NCI-H526 (cell line): ENCODE results near the gene CFAP70.

Source experiments
- DNase-seq, 2 experiments: peaks; one replicate each; lab custom pipeline; 2025; lab: John Stamatoyannopoulos, UW

The CFAP70 gene

GRCh38 chr10:73252445-73253224, 106.0 kb downstream of the CFAP70 start, which contains the start of gene MRPS16:
Gene MRPS16, minus strand, starts transcription at chr10:73252644. Its CDS starts 162 bp downstream, at chr10:73252482.
- peak; percentile 92 to 93 for DNase-seq

GRCh38 chr10:73251683-73252444, 106.8 kb downstream of the CFAP70 start:
- DNase-seq: peak in 1 of 2 experiments; percentile 30

GRCh38 chr10:73248259-73248724, 110.4 kb downstream of the CFAP70 start:
- DNase-seq: no peak

DNA sequence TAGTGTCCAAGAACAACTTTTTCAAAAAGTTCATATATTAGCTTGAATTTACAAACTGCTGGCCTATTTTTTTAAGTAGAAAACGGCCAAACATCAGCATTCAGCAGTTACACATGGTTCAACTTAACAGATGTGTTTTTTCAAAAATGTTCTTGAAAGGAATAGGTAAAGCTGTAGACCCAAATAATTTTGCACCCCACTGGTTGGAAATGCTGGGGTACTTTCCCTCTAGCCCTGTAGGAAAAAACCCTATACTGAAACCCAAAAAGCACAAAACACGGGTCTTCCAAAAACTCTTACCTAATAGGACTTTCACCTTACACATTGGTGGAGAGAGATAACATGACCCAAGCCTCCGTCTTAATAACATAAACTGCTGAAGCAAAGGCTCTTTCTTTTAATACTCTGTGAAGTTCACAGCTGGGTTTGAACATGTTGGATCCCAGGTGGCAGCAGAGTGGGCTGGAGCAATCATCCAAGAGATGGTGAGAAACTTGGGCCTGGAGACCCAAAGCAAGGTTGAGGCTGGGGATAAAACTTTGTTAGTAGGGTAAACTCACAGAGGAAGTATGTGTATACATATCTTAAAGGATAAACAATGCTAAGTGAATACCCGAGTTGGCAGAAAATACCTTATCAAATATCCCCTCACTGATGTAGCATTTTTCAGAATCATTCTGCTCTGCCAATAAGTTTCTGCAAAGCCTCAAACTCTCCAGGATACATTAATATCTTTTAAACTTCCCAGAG, 111.0 kb downstream of the CFAP70 start:
- DNase-seq: no peak

DNA sequence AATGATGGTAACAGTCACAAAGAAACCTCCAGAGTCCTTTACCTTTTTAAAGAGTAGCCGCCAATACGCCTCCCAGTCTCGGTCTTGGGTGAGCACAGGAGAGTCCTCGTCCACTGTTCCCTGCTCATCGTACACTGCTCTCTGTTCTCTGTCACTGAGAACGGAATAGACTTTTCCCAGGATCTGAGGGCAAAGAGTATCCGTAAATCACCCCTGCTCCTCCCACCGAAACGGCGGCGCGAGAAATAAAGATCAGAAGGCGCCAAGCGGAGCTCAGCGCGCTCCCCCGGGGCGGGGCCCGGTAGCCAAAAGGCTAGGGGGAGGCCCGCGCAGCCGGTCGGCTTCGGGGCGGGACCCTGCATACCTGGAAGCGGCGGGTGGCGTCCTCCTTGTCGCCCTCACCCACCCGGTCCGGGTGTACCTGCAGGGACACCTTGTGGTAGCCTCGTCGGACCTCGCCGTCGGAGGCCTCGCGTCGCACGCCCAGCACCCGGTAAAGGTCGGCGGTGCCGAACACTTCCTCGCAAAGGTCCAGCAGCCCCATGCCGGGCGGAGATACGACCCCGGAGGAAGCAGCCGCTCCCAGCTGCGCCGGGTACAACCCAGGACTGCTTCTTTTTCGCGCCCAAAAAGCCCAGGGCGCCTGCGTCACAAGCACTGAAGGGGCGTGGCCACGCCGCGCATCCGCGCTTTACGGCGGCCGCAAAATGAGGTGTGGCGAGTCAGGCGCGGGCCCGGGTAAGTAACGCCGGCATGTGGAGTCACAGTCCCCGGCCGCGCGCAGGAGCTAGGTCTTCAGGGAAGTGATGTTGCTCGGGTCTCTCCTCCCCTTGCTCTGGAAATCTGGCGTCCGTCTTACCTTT, 111.8 kb downstream of the CFAP70 start, which contains the start of gene DNAJC9:
Gene DNAJC9 (minus strand): TSS at position 610 of the 863 bp plus-strand sequence. CDS start 66 bp downstream, at position 544.
- peak; percentile 78 to 95 for DNase-seq

GRCh38 chr10:73246322-73246645, 112.4 kb downstream of the CFAP70 start:
- no peak for DNase-seq

- no peak for DNase-seq
Observed at GRCh38 chr10:73244866-73245477, 113.7 kb downstream of the CFAP70 start.

GRCh38 chr10:73239908-73240307, 118.8 kb downstream of the CFAP70 start:
- DNase-seq: no peak

DNA sequence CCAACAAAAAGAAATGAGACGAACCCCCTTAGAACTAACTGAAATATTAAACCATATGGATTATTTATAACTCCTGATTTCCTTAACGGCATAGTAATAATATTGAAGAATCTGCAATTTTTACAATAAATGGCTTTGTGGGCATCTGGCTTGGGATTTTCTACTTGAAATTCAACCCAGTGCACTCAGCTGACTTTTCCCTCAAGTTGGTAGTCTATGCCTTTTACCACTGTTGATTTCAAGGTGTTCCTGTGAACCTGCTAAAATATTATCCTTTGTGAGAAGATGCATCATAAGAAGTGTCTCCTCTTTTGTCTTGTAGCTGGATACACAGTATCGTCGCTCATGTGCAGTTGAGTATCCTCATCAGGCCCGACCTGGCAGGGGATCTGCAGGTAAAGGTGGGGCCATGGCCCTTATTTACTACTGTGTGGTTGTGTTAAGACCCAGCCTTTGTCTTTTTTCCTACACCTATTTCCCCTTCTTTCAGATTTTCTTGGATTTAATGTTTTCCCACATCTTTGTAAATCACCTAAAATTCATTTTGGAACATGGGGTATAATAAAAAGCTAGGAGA, 119.6 kb downstream of the CFAP70 start:
- no peak for DNase-seq

GRCh38 chr10:73234695-73235094, 124.0 kb downstream of the CFAP70 start:
- no peak for DNase-seq

DNA sequence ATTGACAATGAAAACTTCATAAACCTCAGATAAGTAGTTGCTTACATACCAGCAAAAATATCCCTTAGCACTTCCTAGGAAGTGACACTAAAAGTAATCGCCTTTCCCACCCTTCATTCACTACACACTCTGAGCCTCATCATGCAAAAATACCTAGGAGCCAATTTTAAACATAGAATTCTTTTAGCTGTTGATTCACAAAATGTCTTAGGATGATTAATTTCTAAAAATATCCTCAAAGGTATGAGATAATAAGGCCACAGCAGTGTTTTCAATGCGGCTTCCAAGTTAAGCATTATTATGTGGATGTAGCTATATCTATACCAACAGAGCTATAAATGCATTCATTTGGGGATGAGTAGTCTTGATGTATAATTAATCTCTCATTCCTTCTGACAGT, 124.8 kb downstream of the CFAP70 start:
- no peak for DNase-seq

- DNase-seq: no peak
Observed at GRCh38 chr10:73232887-73233286, 125.8 kb downstream of the CFAP70 start.

GRCh38 chr10:73229567-73229966, 129.1 kb downstream of the CFAP70 start:
- DNase-seq: no peak

DNA sequence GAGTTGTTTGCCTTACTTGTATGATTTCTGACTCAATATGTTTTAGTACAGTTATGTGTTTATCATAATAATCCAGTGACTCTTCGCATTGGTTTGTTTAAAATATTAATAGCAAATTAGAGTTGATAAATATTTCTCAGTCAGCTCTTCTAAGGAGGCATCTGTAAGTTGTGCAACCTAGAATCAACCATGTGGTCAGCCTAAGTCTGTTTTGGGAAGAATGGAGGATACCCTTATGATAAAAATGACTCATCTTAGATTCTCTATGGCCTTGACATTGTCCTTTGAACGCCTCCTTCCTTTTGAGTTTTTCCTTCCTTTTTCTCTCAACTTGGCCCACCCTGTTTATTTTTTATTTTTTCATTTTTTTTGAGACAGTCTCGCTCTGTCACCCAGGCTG, 130.4 kb downstream of the CFAP70 start:
- no peak for DNase-seq

- no peak for DNase-seq
Observed at GRCh38 chr10:73226663-73227062, 132.0 kb downstream of the CFAP70 start.

DNA sequence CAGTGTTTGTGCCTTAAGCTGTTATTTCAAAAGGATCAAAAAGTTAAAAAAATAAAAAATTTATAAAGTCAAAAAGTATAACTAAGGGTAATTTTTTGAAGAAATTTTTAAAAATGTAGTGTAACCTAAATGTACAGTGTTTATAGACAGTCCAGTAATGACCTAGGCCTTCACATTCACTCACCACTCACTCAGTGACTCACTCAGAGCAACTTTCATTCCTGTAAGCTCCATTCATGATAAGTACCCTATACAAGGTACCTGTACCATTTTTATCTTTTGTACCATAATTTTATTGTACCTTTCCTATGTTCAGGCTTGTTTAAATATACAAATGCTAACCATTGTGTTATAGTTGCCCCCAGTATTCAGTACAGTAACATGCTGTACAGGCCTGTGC, 133.1 kb downstream of the CFAP70 start:
- DNase-seq: no peak

DNA sequence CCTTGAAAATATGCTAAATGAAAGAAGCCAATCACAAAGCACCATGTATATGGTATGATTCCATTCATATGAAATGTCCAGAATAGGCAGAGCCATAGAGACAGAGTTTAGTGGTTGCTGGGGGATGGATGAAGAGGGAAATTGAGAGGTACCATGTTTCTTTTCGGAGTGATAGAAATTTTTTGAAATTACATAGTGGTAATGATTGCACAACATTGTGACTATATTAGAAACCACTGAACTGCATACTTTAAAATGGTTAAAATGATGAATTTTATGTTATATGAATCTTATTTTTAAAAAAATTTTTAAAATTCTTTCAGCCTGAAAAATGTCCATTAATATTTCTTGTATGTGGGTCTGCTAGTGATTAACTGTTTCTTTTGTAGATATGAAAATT, 137.7 kb downstream of the CFAP70 start:
- DNase-seq: no peak

DNA sequence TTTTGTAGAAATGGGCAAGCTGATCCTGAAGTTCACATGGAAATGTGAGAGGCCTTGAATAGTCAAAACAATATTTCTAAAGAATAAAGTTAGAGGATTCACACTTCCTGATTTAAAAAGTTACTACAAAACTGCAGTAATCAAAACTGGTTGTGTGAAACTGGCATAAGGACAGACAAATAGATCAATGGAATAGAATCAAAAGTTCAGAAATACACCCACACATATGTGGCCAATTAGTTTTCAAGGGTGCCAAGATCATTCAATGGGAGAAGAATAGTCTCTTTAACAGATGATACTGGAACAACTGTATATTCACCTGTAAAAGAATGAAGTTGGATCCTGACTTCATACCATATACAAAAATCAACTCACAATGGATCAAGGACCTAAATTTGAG, 139.3 kb downstream of the CFAP70 start:
- no peak for DNase-seq

DNA sequence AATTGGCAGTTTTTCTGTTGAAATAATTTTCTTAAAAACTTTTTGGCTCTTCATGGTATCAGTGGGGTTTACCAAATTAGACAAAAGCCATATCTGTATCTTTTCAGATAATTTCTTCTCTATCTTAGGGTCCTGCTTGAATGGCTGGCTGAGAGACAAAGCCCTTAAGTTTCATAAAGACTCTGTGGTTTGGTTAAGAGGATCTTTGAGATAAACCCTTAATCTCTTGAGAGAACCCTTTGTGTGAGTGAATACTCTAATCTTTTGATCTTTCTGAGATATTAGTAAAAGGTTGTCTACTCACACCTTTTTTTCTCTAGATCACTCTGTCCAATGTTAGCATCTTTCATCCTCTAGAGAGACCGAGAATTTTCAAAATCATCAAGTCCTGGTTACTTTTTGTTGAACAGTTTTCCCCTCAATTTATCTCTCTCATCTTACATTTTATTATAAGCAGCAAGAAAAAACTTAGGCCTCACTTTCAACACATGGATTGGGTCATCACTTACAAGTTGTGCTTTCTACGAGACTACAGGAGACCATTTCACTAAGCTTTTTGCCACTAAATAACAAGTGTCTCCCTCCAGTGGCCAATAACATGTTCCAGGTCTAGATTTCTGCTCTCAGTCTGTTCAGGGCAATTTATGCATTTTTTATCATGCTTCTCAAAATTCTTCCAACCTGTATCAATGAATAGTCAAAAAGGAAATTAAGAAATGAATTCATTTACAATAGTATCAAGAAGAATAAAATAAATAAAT, 140.1 kb downstream of the CFAP70 start:
- no peak for DNase-seq

DNA sequence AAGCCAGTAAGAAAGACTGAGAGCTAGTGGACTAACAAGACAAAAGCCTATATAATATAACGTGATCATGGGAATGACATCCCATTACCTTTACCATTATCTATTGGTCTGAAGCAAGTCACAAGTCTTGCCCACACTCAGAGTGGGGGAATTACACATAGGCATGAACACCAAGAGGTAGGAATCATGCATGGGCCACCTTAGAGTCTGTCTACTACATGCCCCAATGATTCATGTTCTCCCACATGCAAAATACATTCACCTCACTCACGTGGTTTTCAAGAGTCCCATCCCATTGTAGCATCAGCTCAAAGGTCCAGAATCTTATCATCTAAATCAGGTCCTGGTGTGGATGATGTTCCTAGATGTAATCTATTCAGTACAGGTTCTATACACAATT, 141.0 kb downstream of the CFAP70 start:
- DNase-seq: no peak
